ENCODE results near the gene B4GALT6. TPM values are rescaled to one million over a fixed set of nuclear protein-coding genes. Genes with fewer than 3 reads are reported as not detected.

The B4GALT6 gene
- total and polyA plus RNA-seq, 3 donors from 2014 or later = 12.1 to 19.5 (median 14.9) TPM

DNA sequence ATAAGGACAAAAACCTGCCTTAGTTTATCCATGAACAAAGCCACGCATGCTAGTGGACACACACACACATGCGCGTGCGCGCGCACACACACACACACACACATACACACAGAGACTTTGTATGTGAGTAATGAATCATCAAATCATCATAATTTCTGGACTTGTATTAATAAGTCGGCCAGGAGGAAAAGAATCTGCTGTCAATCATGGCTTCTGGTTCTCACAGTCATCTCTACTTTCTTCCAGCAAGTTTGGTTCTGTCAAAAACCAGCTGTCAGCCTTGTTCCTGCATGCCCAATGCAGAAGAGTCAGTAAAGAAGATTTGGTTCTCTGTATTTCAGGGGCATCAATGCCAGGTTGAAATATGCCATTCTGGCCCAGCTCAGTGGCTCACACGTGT is 93.8 kb downstream of the B4GALT6 start:
- no peak for DNase-seq
- Histone ChIP-seq H3K27me3 (no peaks in the 10 kb centered on the region), H3K4me1 (no peaks in the 10 kb centered on the region), H3K4me3 (no peak overlapping the region), H3K9me3 (no peaks in the 10 kb centered on the region), H3K36me3 (ENCODE audit: low read depth, missing control alignments) (no peaks in the 10 kb centered on the region), H3K27ac (no peak overlapping the region)
- WGBS, 2 donors = 88 to 92% methylated on average over 8 of the region's 8 CpGs
- intact Hi-C loops (cut with DNase I; ENCODE audit: low total_unique reads) = no loop called here
- no peak for TF ChIP-seq POLR2A (IDR thresholded peaks at IDR 0.05)
- TF ChIP-seq CTCF (IDR thresholded peaks at IDR 0.05) = no peak

DNA sequence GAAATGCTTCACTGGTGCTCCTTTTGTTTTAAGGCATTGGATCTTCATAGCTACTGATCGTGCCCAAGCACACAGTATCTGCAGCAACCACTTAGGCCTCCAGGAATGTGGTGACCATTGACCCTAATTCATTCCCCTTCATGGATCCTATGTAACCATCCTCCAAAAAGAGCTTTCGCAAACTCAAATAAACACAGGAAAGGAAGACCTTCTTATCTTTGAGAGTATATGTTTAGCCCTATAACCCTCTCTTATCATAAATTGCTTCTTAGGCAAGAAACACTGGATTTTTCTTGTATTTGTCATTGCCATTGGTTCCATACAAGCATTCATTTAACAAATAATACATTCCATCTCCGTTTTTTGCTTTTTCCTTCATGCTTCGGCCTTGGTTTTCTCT is 96.9 kb downstream of the B4GALT6 start:
- Histone ChIP-seq H3K27ac (no peak overlapping the region), H3K4me3 (no peak overlapping the region), H3K36me3 (ENCODE audit: low read depth, missing control alignments) (no peaks in the 10 kb centered on the region), H3K9me3 (no peaks in the 10 kb centered on the region), H3K27me3 (no peaks in the 10 kb centered on the region), H3K4me1 (no peaks in the 10 kb centered on the region)
- 80 to 82% methylated on average over 4 of the region's 4 CpGs for WGBS, 2 donors
- TF ChIP-seq CTCF (IDR thresholded peaks at IDR 0.05) (no peak), POLR2A (IDR thresholded peaks at IDR 0.05) (no peak)
- intact Hi-C loops (cut with DNase I; ENCODE audit: low total_unique reads) = no loop called here
- no peak for DNase-seq

DNA sequence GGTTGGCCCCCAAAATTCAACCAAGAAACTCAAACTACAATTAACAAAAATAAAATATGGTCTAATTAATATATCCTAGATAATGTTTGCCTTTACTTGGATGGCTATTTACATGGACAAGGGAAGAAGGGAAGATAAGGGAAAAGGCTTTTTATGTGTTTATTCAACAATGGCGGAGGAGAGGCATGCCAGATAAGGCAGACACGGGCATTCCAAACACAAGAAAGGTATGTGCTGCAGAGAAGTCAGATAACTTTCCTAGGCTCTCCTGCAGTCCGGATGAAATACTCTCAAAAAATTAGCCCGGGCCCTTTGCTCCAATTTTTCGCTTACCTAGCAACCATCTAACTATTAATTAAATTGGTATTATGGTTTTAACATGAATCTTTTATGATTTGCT is 97.8 kb downstream of the B4GALT6 start:
- Histone ChIP-seq H3K27me3 (no peaks in the 10 kb centered on the region), H3K36me3 (ENCODE audit: low read depth, missing control alignments) (no peaks in the 10 kb centered on the region), H3K27ac (no peak overlapping the region), H3K4me3 (no peak overlapping the region), H3K4me1 (no peaks in the 10 kb centered on the region), H3K9me3 (no peaks in the 10 kb centered on the region)
- intact Hi-C loops (cut with DNase I; ENCODE audit: low total_unique reads) = no loop called here
- DNase-seq = no peak
- no peak for TF ChIP-seq POLR2A (IDR thresholded peaks at IDR 0.05)
- no peak for TF ChIP-seq CTCF (IDR thresholded peaks at IDR 0.05)
- WGBS, 2 donors = 68 to 70% methylated on average over 5 of the region's 5 CpGs

DNA sequence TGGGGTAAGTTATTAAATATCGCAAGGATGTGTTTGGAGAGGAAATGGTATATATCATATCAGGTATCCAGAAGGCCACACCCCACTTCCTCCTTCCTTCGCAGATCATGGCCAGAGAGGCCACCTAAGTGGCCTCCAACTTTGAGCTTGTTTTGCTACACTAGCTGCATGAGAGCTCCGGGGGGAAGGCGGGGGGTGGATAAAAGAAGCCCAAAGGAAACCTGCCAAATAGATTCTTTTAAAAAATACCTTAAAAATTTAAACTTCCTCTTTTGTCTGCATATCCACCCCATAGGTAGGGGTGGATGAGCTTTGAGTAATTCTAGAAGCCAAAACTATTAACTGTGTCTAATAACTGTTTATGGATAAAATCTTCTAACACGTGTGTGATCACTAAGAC is 98.4 kb downstream of the B4GALT6 start:
- 91 to 95% methylated on average over 5 of the region's 5 CpGs for WGBS, 2 donors
- Histone ChIP-seq H3K27me3 (no peaks in the 10 kb centered on the region), H3K9me3 (no peaks in the 10 kb centered on the region), H3K27ac (no peak overlapping the region), H3K36me3 (ENCODE audit: low read depth, missing control alignments) (no peaks in the 10 kb centered on the region), H3K4me1 (no peaks in the 10 kb centered on the region), H3K4me3 (no peak overlapping the region)
- intact Hi-C loops (cut with DNase I; ENCODE audit: low total_unique reads) = no loop called here
- no peak for DNase-seq
- no peak for TF ChIP-seq CTCF (IDR thresholded peaks at IDR 0.05)
- no peak for TF ChIP-seq POLR2A (IDR thresholded peaks at IDR 0.05)

GRCh38 chr18:31583185-31583854 is 101.1 kb downstream of the B4GALT6 start:
- 86 to 91% methylated on average over 5 of the region's 5 CpGs for WGBS, 2 donors
- H3K4me3 ChIP-seq = no peak overlapping the region
- intact Hi-C loops (cut with DNase I; ENCODE audit: low total_unique reads) = no loop called here

More at GRCh38 chr18:31583185-31583854, 101.1 kb downstream of the B4GALT6 start:
- H3K36me3 ChIP-seq (ENCODE audit: low read depth, missing control alignments) = no peaks in the 10 kb centered on the region
- no peak overlapping the region for H3K27ac ChIP-seq
- H3K4me1 ChIP-seq = no peaks in the 10 kb centered on the region
- no peak for DNase-seq
- H3K9me3 ChIP-seq = no peaks in the 10 kb centered on the region
- no peaks in the 10 kb centered on the region for H3K27me3 ChIP-seq
- TF ChIP-seq CTCF (IDR thresholded peaks at IDR 0.05) (no peak), POLR2A (IDR thresholded peaks at IDR 0.05) (no peak)
